ENCODE data around the gene RYR1.

RYR1 gene

DNA sequence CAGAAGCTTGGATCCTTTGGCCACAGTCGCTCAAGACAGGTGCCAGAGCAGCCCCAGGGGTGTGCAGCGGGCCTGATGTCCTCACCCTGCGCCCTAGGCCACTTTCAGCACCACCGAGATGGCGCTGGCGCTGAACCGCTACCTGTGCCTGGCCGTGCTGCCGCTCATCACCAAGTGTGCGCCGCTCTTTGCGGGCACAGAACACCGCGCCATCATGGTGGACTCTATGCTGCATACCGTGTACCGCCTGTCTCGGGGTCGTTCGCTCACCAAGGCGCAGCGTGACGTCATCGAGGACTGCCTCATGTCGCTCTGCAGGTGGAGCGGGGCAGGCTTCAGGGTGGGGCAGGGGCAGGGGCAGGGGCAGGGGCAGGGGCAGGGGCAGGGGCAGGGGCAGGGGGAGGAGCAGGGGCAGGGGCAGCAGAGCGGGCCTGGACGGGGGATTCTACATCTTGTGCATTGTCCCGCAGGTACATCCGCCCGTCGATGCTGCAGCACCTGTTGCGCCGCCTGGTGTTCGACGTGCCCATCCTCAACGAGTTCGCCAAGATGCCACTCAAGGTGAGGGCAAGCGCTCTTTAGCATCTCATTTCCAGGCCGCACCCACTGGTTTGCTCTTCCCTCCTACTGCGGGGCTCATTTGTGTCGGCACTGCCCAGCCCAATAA lies 69.1 kb downstream of the RYR1 start:
- no peak for DNase-seq
- Histone ChIP-seq H3K4me3 (ENCODE audit: low read depth, low read length) (no peak overlapping the region), H3K27me3 (ENCODE audit: insufficient read depth, low read depth, severe bottlenecking) (no peaks in the 10 kb centered on the region), H3K9me3 (ENCODE audit: severe bottlenecking) (no peaks in the 10 kb centered on the region), H3K36me3 (no peaks in the 10 kb centered on the region), H3K27ac (no peak overlapping the region)
- TF ChIP-seq, protein P1, sequence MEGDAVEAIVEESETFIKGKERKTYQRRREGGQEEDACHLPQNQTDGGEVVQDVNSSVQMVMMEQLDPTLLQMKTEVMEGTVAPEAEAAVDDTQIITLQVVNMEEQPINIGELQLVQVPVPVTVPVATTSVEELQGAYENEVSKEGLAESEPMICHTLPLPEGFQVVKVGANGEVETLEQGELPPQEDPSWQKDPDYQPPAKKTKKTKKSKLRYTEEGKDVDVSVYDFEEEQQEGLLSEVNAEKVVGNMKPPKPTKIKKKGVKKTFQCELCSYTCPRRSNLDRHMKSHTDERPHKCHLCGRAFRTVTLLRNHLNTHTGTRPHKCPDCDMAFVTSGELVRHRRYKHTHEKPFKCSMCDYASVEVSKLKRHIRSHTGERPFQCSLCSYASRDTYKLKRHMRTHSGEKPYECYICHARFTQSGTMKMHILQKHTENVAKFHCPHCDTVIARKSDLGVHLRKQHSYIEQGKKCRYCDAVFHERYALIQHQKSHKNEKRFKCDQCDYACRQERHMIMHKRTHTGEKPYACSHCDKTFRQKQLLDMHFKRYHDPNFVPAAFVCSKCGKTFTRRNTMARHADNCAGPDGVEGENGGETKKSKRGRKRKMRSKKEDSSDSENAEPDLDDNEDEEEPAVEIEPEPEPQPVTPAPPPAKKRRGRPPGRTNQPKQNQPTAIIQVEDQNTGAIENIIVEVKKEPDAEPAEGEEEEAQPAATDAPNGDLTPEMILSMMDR (IDR thresholded peaks at IDR 0.05; ENCODE audit: low read depth, low read length): no peak

DNA sequence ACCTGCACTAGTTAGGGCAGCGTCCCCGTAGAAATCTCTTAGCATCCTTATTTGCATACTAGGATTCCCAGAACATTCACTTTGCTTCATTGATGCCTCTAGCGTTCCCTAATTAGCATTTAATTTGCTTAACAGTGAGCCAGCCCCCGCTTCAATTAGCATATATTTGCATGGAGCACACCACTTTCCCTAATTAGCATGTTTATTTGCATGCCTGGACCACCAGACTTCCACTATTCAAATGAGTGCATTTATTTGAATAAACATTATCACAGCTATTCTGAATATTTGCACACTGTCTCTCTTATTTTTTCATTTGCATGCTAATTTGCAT lies 69.6 kb downstream of the RYR1 start:
- H3K36me3 ChIP-seq: no peaks in the 10 kb centered on the region
- H3K9me3 ChIP-seq (ENCODE audit: severe bottlenecking): no peaks in the 10 kb centered on the region
- TF ChIP-seq, protein P1 (IDR thresholded peaks at IDR 0.05; ENCODE audit: low read depth, low read length): no peak
- no peak overlapping the region for H3K27ac ChIP-seq
- DNase-seq: no peak
- H3K27me3 ChIP-seq (ENCODE audit: insufficient read depth, low read depth, severe bottlenecking): no peaks in the 10 kb centered on the region
- H3K4me3 ChIP-seq (ENCODE audit: low read depth, low read length): no peak overlapping the region

DNA sequence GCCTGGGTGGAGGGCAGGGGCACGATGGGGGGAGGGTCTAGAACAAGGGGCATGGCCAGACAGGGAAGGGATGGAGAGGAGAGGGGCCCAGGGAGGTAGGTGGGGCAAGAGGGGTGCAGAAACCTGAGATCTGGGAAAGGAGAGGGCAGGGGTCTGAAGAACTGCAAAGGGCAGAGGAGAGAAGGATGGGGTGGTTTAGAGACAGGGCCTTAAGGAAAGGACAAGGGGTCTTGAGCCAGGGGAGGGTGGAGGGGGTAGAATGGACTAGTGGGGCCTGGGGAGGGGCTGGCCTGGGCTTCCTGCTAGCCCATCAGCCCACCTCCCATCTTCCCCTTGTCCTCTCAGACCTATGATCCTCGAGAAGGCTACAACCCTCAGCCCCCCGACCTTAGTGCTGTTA lies 72.5 kb downstream of the RYR1 start:
- H3K4me3 ChIP-seq (ENCODE audit: low read depth, low read length): no peak overlapping the region
- no peaks in the 10 kb centered on the region for H3K36me3 ChIP-seq
- TF ChIP-seq, protein P1 (IDR thresholded peaks at IDR 0.05; ENCODE audit: low read depth, low read length): no peak
- DNase-seq: no peak
- H3K9me3 ChIP-seq (ENCODE audit: severe bottlenecking): no peaks in the 10 kb centered on the region
- H3K27me3 ChIP-seq (ENCODE audit: insufficient read depth, low read depth, severe bottlenecking): no peaks in the 10 kb centered on the region
- no peak overlapping the region for H3K27ac ChIP-seq

DNA sequence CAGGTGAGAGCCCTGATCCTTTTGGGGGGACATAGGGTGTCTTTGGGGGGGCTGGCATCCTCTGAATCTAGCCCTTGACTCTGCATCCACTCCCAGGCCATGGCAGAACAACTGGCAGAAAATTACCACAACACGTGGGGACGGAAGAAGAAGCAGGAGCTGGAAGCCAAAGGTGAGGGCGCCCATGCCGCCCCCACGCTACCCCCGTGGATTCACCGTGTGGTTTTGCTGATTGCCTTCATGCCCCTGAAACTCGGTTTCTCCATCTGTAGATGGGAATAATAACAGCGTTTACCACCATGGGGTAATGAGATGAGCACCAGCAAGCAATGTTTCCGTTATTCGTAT lies 72.9 kb downstream of the RYR1 start:
- H3K27me3 ChIP-seq (ENCODE audit: insufficient read depth, low read depth, severe bottlenecking): no peaks in the 10 kb centered on the region
- no peak overlapping the region for H3K27ac ChIP-seq
- TF ChIP-seq, protein P1 (IDR thresholded peaks at IDR 0.05; ENCODE audit: low read depth, low read length): no peak
- no peaks in the 10 kb centered on the region for H3K36me3 ChIP-seq
- H3K9me3 ChIP-seq (ENCODE audit: severe bottlenecking): no peaks in the 10 kb centered on the region
- no peak overlapping the region for H3K4me3 ChIP-seq (ENCODE audit: low read depth, low read length)
- no peak for DNase-seq

DNA sequence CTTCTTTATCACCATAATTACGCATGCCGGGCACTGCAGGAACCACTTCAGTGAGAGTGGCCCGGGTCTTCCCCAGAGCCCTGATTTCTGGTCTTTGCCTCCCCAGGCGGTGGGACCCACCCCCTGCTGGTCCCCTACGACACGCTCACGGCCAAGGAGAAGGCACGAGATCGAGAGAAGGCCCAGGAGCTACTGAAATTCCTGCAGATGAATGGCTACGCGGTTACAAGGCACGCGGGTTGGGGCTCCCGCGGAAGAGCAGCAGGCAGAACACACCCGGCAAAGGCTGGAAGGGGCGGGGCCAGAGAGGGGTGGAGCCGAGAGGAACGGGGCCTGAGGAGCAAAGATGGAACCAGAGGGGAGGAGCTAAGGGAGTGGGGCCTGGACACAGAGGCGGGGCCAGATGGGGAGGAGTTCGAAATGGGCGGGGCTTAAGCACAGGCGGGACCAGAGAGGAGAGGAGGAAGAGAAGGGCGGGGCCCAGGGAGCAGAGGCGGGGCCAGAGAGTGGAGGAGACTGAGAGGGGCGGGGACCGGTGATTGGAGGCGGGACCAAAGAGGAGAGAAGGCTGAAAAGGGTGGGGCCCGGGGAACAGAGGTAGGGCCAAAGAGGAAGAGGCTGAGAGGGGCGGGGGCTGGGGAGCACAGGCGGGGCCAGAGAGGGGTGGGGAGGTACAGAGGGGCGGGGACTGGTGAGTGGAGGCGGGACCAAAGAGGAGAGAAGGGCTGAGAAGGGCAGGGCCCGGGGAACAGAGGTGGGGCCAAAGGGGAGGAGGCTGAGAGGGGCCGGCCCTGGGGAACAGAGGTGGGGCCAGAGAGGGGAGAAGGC lies 73.4 kb downstream of the RYR1 start:
- H3K9me3 ChIP-seq (ENCODE audit: severe bottlenecking): no peaks in the 10 kb centered on the region
- H3K36me3 ChIP-seq: no peaks in the 10 kb centered on the region
- no peaks in the 10 kb centered on the region for H3K27me3 ChIP-seq (ENCODE audit: insufficient read depth, low read depth, severe bottlenecking)
- TF ChIP-seq, protein P1 (IDR thresholded peaks at IDR 0.05; ENCODE audit: low read depth, low read length): no peak
- H3K4me3 ChIP-seq (ENCODE audit: low read depth, low read length): no peak overlapping the region
- peak; percentile 64 for DNase-seq
- no peak overlapping the region for H3K27ac ChIP-seq
